Glutamatergic neuron (in vitro differentiated cells): ENCODE results near the gene SRGAP2B. TPM values are rescaled to one million over a fixed set of nuclear protein-coding genes. Genes with fewer than 3 reads are reported as not detected.
"Not testable (repeated sequence)": the region's sequence is repeated elsewhere in the genome, so short reads cannot be mapped to it uniquely, and the experiment has no call there.

ENCODE experiments used
- DNase-seq: peaks from one replicate; pipeline ENCODE4 v3.0.0; 2022
- H3K27ac Mint-ChIP-seq: one replicate; pipeline ENCODE4 v1.8.0; 2020; ENCODE audit warnings: mild to moderate bottlenecking, mixed read lengths, inconsistent platforms; ENCODE audit not compliant: unreplicated experiment
- H3K27me3 Mint-ChIP-seq: one replicate; pipeline ENCODE4 v1.8.0; 2020; ENCODE audit warnings: mild to moderate bottlenecking, moderate library complexity, mixed read lengths, inconsistent platforms; ENCODE audit not compliant: unreplicated experiment
- H3K36me3 Mint-ChIP-seq: one replicate; pipeline ENCODE4 v1.8.0; 2020; ENCODE audit warnings: mild to moderate bottlenecking, mixed read lengths, inconsistent platforms; ENCODE audit not compliant: unreplicated experiment
- H3K4me1 Mint-ChIP-seq: one replicate; pipeline ENCODE4 v1.8.0; 2020; ENCODE audit warnings: mild to moderate bottlenecking, low read depth, mixed read lengths, inconsistent platforms; ENCODE audit not compliant: unreplicated experiment
- H3K4me3 Mint-ChIP-seq: one replicate; pipeline ENCODE4 v1.8.0; 2020; ENCODE audit warnings: mild to moderate bottlenecking, mixed read lengths, inconsistent platforms; ENCODE audit not compliant: unreplicated experiment
- H3K9me3 Mint-ChIP-seq: one replicate; pipeline ENCODE4 v1.8.0; 2020; ENCODE audit warnings: mild to moderate bottlenecking, moderate library complexity, mixed read lengths, inconsistent platforms; ENCODE audit not compliant: unreplicated experiment
- total RNA-seq: library from RNA; stranded (reverse); fragmentation: NEBNext Ultra II Directional; extraction: Animal tissue kit (Norgen Biotek cat#: 25700); gene quantifications from one replicate; pipeline ENCODE4 v1.2.1, GENCODE V29; 2021; ENCODE audit not compliant: unreplicated experiment

The SRGAP2B gene
- total RNA-seq, 1 donor from 2014 or later: 17.8 TPM

GRCh38 chr1:144922785-144923184 lies 172.3 kb downstream of the SRGAP2B start:
- not testable (repeated sequence) for H3K27ac Mint-ChIP-seq, H3K9me3 Mint-ChIP-seq, DNase-seq, H3K27me3 Mint-ChIP-seq, H3K4me1 Mint-ChIP-seq, H3K4me3 Mint-ChIP-seq, H3K36me3 Mint-ChIP-seq

- H3K27me3 Mint-ChIP-seq, DNase-seq, H3K4me1 Mint-ChIP-seq, H3K27ac Mint-ChIP-seq, H3K9me3 Mint-ChIP-seq, H3K36me3 Mint-ChIP-seq, H3K4me3 Mint-ChIP-seq: not testable (repeated sequence)
These were observed 176.0 kb downstream of the SRGAP2B start for GRCh38 chr1:144919106-144919505.

DNA sequence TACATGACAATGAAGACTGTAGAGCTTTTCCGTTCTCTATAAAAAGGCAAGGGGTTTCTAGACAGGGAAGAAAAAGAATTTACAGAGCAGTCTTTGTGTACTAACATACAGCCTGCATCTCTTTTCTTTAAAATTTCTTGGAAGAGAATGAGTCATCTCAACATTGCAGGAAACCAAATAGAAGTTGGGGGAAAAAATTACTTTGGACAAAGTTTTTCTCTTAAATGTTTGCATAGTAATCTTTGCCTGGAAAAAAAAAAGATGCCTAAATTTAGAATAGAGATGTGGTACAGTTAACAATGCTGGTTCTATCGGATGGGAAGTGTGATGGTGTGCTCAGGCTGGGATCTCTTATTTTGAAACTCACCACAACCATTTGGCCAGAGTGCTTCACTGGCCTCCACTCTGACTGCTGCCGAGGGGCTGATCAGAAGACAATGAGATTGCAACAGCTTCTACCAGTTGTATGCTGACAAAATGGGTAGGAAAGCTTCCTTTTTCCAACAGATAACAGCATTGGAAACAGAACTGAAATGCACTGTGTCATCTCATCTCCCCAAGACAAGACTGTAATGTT lies 177.0 kb downstream of the SRGAP2B start:
- not testable (repeated sequence) for H3K27ac Mint-ChIP-seq, H3K4me3 Mint-ChIP-seq, H3K4me1 Mint-ChIP-seq, H3K36me3 Mint-ChIP-seq, DNase-seq, H3K27me3 Mint-ChIP-seq, H3K9me3 Mint-ChIP-seq

DNA sequence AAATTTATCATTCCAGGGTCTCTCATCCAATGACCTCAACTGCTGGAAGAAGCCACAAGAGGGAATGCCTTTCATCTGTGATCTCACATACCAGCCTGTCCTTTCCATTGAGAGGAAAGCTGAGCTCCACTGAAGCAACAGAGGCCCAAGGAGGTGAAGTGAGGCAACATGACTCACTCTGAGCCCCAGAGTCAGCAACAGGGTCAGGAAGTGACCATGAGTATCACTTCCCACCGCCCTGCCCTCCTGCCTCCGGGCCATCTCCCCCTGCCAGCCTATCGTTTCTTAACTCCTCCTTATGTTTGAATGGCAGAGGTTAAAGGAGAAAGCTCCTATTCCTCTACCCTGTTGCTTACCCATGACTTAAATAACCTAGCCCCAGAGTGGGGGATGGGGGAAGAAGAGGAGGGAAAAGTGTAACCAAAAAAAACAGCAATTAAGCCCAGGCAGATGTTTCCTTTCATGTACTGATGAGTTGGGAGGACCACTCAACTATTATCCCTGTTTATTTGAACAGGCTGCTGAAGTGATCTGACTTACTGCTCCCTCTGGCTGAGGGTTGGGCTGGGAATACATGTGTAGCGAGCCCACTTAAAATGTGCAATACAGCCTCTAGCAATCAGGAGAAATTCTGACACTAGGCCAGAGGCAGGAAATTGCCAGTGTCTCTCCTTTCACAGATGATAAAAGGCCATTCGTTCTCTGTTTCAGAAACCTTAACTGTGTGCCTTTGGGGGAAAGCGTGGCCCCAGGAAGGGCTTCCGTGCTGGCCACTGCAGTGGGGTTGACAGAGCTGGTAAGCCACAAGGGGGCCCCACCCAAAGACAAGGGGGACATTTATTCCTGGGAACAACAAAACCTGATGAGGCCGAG lies 177.7 kb downstream of the SRGAP2B start:
- H3K4me3 Mint-ChIP-seq, H3K36me3 Mint-ChIP-seq, H3K4me1 Mint-ChIP-seq, H3K9me3 Mint-ChIP-seq, DNase-seq, H3K27me3 Mint-ChIP-seq, H3K27ac Mint-ChIP-seq: not testable (repeated sequence)

GRCh38 chr1:144913977-144914734 lies 181.0 kb downstream of the SRGAP2B start:
- H3K27me3 Mint-ChIP-seq, H3K4me1 Mint-ChIP-seq, DNase-seq, H3K27ac Mint-ChIP-seq, H3K36me3 Mint-ChIP-seq, H3K4me3 Mint-ChIP-seq, H3K9me3 Mint-ChIP-seq: not testable (repeated sequence)

- H3K27me3 Mint-ChIP-seq, DNase-seq, H3K9me3 Mint-ChIP-seq, H3K36me3 Mint-ChIP-seq, H3K27ac Mint-ChIP-seq, H3K4me1 Mint-ChIP-seq, H3K4me3 Mint-ChIP-seq: not testable (repeated sequence)
These were observed 181.7 kb downstream of the SRGAP2B start for GRCh38 chr1:144913458-144913857.

GRCh38 chr1:144910729-144911128 lies 184.4 kb downstream of the SRGAP2B start:
- not testable (repeated sequence) for H3K36me3 Mint-ChIP-seq, H3K4me3 Mint-ChIP-seq, H3K27me3 Mint-ChIP-seq, DNase-seq, H3K4me1 Mint-ChIP-seq, H3K27ac Mint-ChIP-seq, H3K9me3 Mint-ChIP-seq

- not testable (repeated sequence) for H3K27ac Mint-ChIP-seq, H3K9me3 Mint-ChIP-seq, H3K4me1 Mint-ChIP-seq, H3K4me3 Mint-ChIP-seq, DNase-seq, H3K36me3 Mint-ChIP-seq, H3K27me3 Mint-ChIP-seq
These were observed 194.3 kb downstream of the SRGAP2B start for GRCh38 chr1:144900841-144901240.

- not testable (repeated sequence) for H3K4me3 Mint-ChIP-seq, H3K27me3 Mint-ChIP-seq, H3K36me3 Mint-ChIP-seq, H3K4me1 Mint-ChIP-seq, H3K27ac Mint-ChIP-seq, H3K9me3 Mint-ChIP-seq, DNase-seq
These were observed 200.5 kb downstream of the SRGAP2B start for GRCh38 chr1:144894454-144895201.

GRCh38 chr1:144893710-144894438 lies 201.3 kb downstream of the SRGAP2B start:
- H3K4me1 Mint-ChIP-seq, H3K9me3 Mint-ChIP-seq, H3K36me3 Mint-ChIP-seq, H3K27ac Mint-ChIP-seq, H3K4me3 Mint-ChIP-seq, DNase-seq, H3K27me3 Mint-ChIP-seq: not testable (repeated sequence)

DNA sequence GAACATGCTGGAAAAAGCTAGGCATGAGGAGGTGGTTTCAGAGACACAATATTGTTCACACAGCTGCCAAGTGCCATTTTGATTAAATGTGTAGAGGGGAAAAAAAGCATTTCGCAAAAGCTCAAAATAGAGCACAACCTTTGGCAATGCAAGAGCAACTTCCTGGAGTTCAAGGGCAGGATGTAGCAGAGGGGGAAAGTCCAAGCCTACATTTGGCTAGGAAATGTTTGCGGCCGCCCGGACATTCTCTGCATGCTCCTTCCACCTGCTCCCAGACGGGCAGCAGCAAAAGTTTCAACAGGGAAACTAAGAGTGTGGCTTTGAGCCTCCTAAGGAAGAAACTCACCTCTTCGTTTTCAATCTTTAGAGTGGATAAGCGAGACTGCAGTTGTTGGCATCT lies 202.1 kb downstream of the SRGAP2B start:
- not testable (repeated sequence) for H3K27ac Mint-ChIP-seq, H3K4me3 Mint-ChIP-seq, DNase-seq, H3K27me3 Mint-ChIP-seq, H3K36me3 Mint-ChIP-seq, H3K4me1 Mint-ChIP-seq, H3K9me3 Mint-ChIP-seq
